PC-9 (cell line): Measurements from ENCODE around the gene SLC9A6.

Source experiments
- EZH2 ChIP-seq: fragments of 200-600 bp; sonication (generic); IDR thresholded peaks from 2 replicates; pipeline ENCODE4 v1.8.0; 2017; ENCODE audit warnings: antibody characterized with exemption, low read depth
- TF ChIP-seq, protein P1 (sequence below): fragments of 200-600 bp; sonication (generic); conservative IDR thresholded peaks from 2 replicates; pipeline ENCODE4 v1.6.1; 2017; ENCODE audit warnings: mixed run types, antibody characterized with exemption, mild to moderate bottlenecking, moderate library complexity

DNA sequence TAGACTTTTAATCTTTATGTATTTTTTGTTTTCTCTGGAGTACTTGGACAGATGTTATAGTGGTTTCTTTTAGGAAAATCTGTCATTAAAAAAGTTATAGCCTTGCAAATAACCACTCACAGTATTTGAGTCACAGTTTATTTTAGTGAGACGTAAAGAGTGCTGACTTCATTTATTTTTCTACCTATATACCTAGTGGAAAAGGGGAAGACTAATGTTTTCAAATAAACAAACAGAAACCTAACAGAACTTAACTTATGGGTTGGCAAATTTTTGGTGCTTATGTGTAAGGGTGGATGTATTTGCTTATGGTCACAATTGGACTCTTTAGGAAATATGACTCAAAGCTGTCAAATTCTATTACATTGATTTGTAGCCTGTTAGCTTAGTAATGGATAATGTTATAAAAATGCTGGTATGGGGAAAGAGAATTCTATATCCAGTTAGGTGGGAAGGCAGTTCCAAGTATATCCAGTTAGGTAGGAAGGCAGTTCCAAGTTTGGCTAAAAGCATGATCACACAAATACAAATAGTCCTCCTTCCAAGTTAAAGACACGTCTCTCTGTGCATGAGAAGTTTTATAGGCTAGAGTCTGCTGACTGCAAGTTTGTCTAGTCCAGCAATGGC, 61.9 kb downstream of the SLC9A6 start:
- TF ChIP-seq, protein P1, sequence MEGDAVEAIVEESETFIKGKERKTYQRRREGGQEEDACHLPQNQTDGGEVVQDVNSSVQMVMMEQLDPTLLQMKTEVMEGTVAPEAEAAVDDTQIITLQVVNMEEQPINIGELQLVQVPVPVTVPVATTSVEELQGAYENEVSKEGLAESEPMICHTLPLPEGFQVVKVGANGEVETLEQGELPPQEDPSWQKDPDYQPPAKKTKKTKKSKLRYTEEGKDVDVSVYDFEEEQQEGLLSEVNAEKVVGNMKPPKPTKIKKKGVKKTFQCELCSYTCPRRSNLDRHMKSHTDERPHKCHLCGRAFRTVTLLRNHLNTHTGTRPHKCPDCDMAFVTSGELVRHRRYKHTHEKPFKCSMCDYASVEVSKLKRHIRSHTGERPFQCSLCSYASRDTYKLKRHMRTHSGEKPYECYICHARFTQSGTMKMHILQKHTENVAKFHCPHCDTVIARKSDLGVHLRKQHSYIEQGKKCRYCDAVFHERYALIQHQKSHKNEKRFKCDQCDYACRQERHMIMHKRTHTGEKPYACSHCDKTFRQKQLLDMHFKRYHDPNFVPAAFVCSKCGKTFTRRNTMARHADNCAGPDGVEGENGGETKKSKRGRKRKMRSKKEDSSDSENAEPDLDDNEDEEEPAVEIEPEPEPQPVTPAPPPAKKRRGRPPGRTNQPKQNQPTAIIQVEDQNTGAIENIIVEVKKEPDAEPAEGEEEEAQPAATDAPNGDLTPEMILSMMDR: no peak
- no peak for TF ChIP-seq EZH2
